K562 (cell line): ENCODE data around the gene TUB. TPM values are rescaled to one million over a fixed set of nuclear protein-coding genes. Genes with fewer than 3 reads are reported as not detected.

ENCODE experiments used
- ATAC-seq: fragments of 200-7000 bp; cut with Tn5 transposase; 3 replicates; pipeline ENCODE4 v1.9.1; 2020; ENCODE audit warnings: moderate library complexity
- BruUV-seq: library from RNA; stranded (reverse); fragments of 400-500 nt; replicated peaks from 2 replicates; lab custom pipeline; 2021; lab: Mats Ljungman, UMichigan
- CTCF ChIA-PET: fragments of 300-600 bp; formaldehyde crosslinking; extraction: SDS; loops from one replicate; lab custom pipeline; 2021; ENCODE audit warnings: low intra/inter-chr PET ratio; lab: Yijun Ruan, JAX
- POLR2A ChIA-PET: fragments of 300-600, 350-650 bp; sonication (Branson Sonifier 250); formaldehyde crosslinking; extraction: SDS; loops from one replicate; lab custom pipeline; 2021; ENCODE audit warnings: antibody characterized with exemption, inconsistent platforms; lab: Yijun Ruan, JAX
- DNase-seq, 4 experiments: peaks; one replicate each; pipeline versions ENCODE4 v3.0.0 to v3.0.0-alpha.2; 2011 to 2018; ENCODE audit warnings: low spot score in 3 of 4, mixed read lengths in 3 of 4; ENCODE audit errors: extremely low read depth in 1 of 4
- FAIRE-seq: peaks from 2 replicates; lab custom pipeline; 2011; peaks lifted over from hg19 to GRCh38; lab: Jason Lieb, UNC
- H2AFZ ChIP-seq: 2 replicates; pipeline ENCODE4 v1.6.0; 2011; ENCODE audit warnings: low read depth, low read length, control low read depth, inconsistent platforms
- H3K27ac ChIP-seq: fragments of 200-600 bp; 3 replicates; pipeline ENCODE4 v1.8.0; 2011; ENCODE audit warnings: low read depth, mild to moderate bottlenecking, control low read depth, inconsistent platforms, low read length, moderate library complexity, mixed read lengths; ENCODE audit errors: extremely low read depth
- H3K27me3 ChIP-seq, 2 experiments: fragments of 300-600 bp in 1 of 2; 2 replicates in 1 of 2; 3 replicates in 1 of 2; pipeline versions ENCODE4 v1.6.0 to v1.8.0; 2011; ENCODE audit warnings: inconsistent platforms in 2 of 2, low read length in 2 of 2, mild to moderate bottlenecking in 1 of 2, mixed read lengths in 1 of 2, moderate library complexity in 1 of 2; ENCODE audit not compliant: control insufficient read depth in 2 of 2, insufficient read depth in 2 of 2
- H3K36me3 ChIP-seq: fragments of 300-600 bp; 3 replicates; pipeline ENCODE4 v1.8.0; 2011; ENCODE audit warnings: mild to moderate bottlenecking, low read length, inconsistent platforms; ENCODE audit not compliant: control insufficient read depth, insufficient read depth
- H3K4me1 ChIP-seq, 2 experiments: fragments of 200-600 bp in 1 of 2; replicated peaks in 1 of 2; 2 replicates in 1 of 2; 3 replicates in 1 of 2; pipeline versions ENCODE4 v1.5.1 to v1.8.0; 2011; ENCODE audit warnings: inconsistent platforms in 2 of 2, low read length in 2 of 2, mild to moderate bottlenecking in 1 of 2, mixed read lengths in 1 of 2, moderate library complexity in 1 of 2; ENCODE audit not compliant: control insufficient read depth in 2 of 2, insufficient read depth in 2 of 2
- H3K4me2 ChIP-seq: 2 replicates; pipeline ENCODE4 v1.6.1; 2011; ENCODE audit warnings: low read length, control low read depth, inconsistent platforms, mixed read lengths; ENCODE audit not compliant: insufficient read depth
- H3K4me3 ChIP-seq: fragments of 200-600 bp; sonication (generic), shearing (Covaris generic); 2 replicates; pipeline ENCODE4 v1.5.1; 2016; ENCODE audit warnings: control low read depth, inconsistent platforms
- H3K79me2 ChIP-seq: fragments of 200-600 bp; 3 replicates; pipeline ENCODE4 v1.8.0; 2011; ENCODE audit warnings: low read length, inconsistent platforms; ENCODE audit not compliant: control insufficient read depth, insufficient read depth
- H3K9ac ChIP-seq, 2 experiments: 2 replicates each; pipeline versions ENCODE4 v1.6.0 to v1.6.1; 2011; ENCODE audit warnings: low read depth in 2 of 2, low read length in 2 of 2, control low read depth in 1 of 2, inconsistent platforms in 1 of 2, mild to moderate bottlenecking in 1 of 2, mixed read lengths in 1 of 2; ENCODE audit not compliant: insufficient read depth in 1 of 2
- H3K9me1 ChIP-seq: one replicate; pipeline ENCODE4 v1.6.0; 2011; ENCODE audit warnings: inconsistent platforms, mild to moderate bottlenecking, low read length, moderate library complexity; ENCODE audit not compliant: control insufficient read depth, insufficient read depth
- H3K9me3 ChIP-seq: replicated peaks from 2 replicates; pipeline ENCODE4 v1.5.1; 2011; ENCODE audit warnings: low read depth, low read length, inconsistent platforms; ENCODE audit not compliant: control insufficient read depth, insufficient read depth
- H4K20me1 ChIP-seq: replicated peaks from 2 replicates; pipeline ENCODE4 v1.6.1; 2011; ENCODE audit warnings: low read length, inconsistent platforms, mixed read lengths; ENCODE audit not compliant: control insufficient read depth, insufficient read depth
- BCLAF1 ChIP-seq, 2 experiments: fragments of 450-650 bp in 1 of 2; IDR thresholded peaks; 2 replicates each; pipeline ENCODE4 v1.6.1; 2011 to 2017; ENCODE audit warnings: low read depth in 2 of 2, antibody characterized with exemption in 1 of 2, borderline replicate concordance in 1 of 2, low read length in 1 of 2, mild to moderate bottlenecking in 1 of 2, mixed read lengths in 1 of 2; ENCODE audit not compliant: control insufficient read depth in 1 of 2
- CBX2 ChIP-seq: fragments of 200-600 bp; sonication (generic); IDR thresholded peaks from one replicate; pipeline ENCODE4 v1.6.1; 2012; ENCODE audit warnings: mild to moderate bottlenecking, low read length, inconsistent platforms; ENCODE audit not compliant: insufficient read depth, poor library complexity, severe bottlenecking
- DPF2 ChIP-seq: fragments of 450-650 bp; IDR thresholded peaks from 2 replicates; pipeline ENCODE4 v1.6.1; 2016
- ESRRA ChIP-seq: fragments of 450-650 bp; IDR thresholded peaks from 2 replicates; pipeline ENCODE4 v1.6.1; 2014; ENCODE audit warnings: low read depth, mild to moderate bottlenecking, moderate library complexity, borderline replicate concordance
- HOMEZ ChIP-seq: fragments of 250-450 bp; sonication (Bioruptor Pico); IDR thresholded peaks from 2 replicates; pipeline ENCODE4 v1.4.0; 2020; ENCODE audit warnings: mild to moderate bottlenecking, moderate library complexity
- LEF1 ChIP-seq: fragments of 450-650 bp; IDR thresholded peaks from 2 replicates; pipeline ENCODE4 v1.6.1; 2016; ENCODE audit warnings: mild to moderate bottlenecking
- NFE2L1 ChIP-seq: fragments of 450-650 bp; IDR thresholded peaks from 2 replicates; pipeline ENCODE4 v1.6.1; 2016; ENCODE audit warnings: missing genetic modification characterization, low read depth, mild to moderate bottlenecking, missing compliant biosample characterization, moderate library complexity, borderline replicate concordance
- POLR2AphosphoS5 ChIP-seq: IDR thresholded peaks from 2 replicates; pipeline ENCODE4 v1.6.1; 2011; ENCODE audit warnings: mild to moderate bottlenecking, low read depth, low read length, moderate library complexity; ENCODE audit not compliant: control insufficient read depth, insufficient read depth
- PRMT5 ChIP-seq: sonication (generic); formaldehyde crosslinking; IDR thresholded peaks from 2 replicates; pipeline ENCODE4 v1.5.0; 2020; ENCODE audit warnings: missing genetic modification reagents
- PURB ChIP-seq: sonication (generic); formaldehyde crosslinking; IDR thresholded peaks from 2 replicates; pipeline ENCODE4 v1.9.0; 2021; ENCODE audit warnings: low read depth, mild to moderate bottlenecking, missing genetic modification reagents
- SFPQ ChIP-seq: fragments of 200-400 bp; formaldehyde crosslinking; IDR thresholded peaks from 2 replicates; pipeline ENCODE4 v1.6.1; 2017; ENCODE audit warnings: mild to moderate bottlenecking, low read depth, low read length, moderate library complexity
- SMAD2 ChIP-seq: fragments of 150-350 bp; IDR thresholded peaks from 2 replicates; pipeline ENCODE4 v1.6.1; 2014; ENCODE audit warnings: low read depth, mild to moderate bottlenecking, low read length
- STAG1 ChIP-seq: sonication (generic); formaldehyde crosslinking; IDR thresholded peaks from 2 replicates; pipeline ENCODE4 v1.5.0; 2020; ENCODE audit warnings: missing genetic modification reagents, borderline replicate concordance
- ZC3H11A ChIP-seq: IDR thresholded peaks from 2 replicates; pipeline ENCODE4 v1.6.1; 2012; ENCODE audit warnings: low read depth, low read length, improper control_type of control experiment
- ZFX ChIP-seq: sonication (generic); formaldehyde crosslinking; IDR thresholded peaks from 2 replicates; pipeline ENCODE4 v1.8.0; 2022; ENCODE audit warnings: mild to moderate bottlenecking, missing genetic modification reagents, moderate library complexity
- ZNF184 ChIP-seq: sonication (generic); formaldehyde crosslinking; IDR thresholded peaks from 2 replicates; pipeline ENCODE4 v1.5.0; 2020; ENCODE audit warnings: missing genetic modification reagents
- WGBS: fragments of 100-300 bp; shearing (Covaris generic); methylation state at CpG from one replicate; pipeline ENCODE4 v1.1.6; 2016; ENCODE audit warnings: low coverage, mixed read lengths; ENCODE audit not compliant: insufficient coverage; ENCODE audit errors: missing lambda C conversion rate; 5-methylcytosine and 5-hydroxymethylcytosine counted together
- in situ Hi-C: fragments of 300-500 bp; cut with MboI; formaldehyde crosslinking; loops from 4 replicates; pipeline ENCODE4 v1.15.0; 2018; ENCODE audit warnings: inconsistent platforms, mixed read lengths
- intact Hi-C: fragments of 100-400 bp; cut with micrococcal nuclease; formaldehyde crosslinking; loops from 2 replicates; pipeline ENCODE4 v1.14.2; 2022
- polyA plus RNA-seq, 8 experiments: library from polyadenylated mRNA; depleted of rRNA in 4 of 8; stranded (reverse) in 5 of 8; unstranded in 3 of 8; fragments of >200 nt; fragmentation: Nextera tagmentation in 2 of 8; fragmentation: Illumina TruSeq in 1 of 8; extraction: Ambion mirVana in 2 of 8; extraction: Trizol in 1 of 8; gene quantifications; 2 replicates each; pipeline versions ENCODE4 v1.2.1 to v1.2.3, GENCODE V29; 2011 to 2014; ENCODE audit warnings: inconsistent platforms in 1 of 8, missing spikeins in 1 of 8
- total RNA-seq, 7 experiments: library from RNA; depleted of rRNA in 6 of 7; stranded (reverse); fragments of >200 nt in 6 of 7; fragmentation: Illumina TruSeq in 2 of 7; extraction: Trizol in 2 of 7; gene quantifications; 2 replicates each; pipeline versions ENCODE4 v1.2.1 to v1.2.3, GENCODE V29; 2011 to 2021; ENCODE audit warnings: low replicate concordance in 1 of 7

Gene TUB
- total and polyA plus RNA-seq, 9 of the 15 experiments (the other 6 are each of a cell fraction or from before 2014, with no cell fraction given), result not detected

GRCh38 chr11:8040261-8040920 is 40.6 kb upstream of the TUB start:
- WGBS, result 3% methylated on average over 4 of the region's 4 CpGs
- Histone ChIP-seq H3K79me2 (no peaks in the 10 kb centered on the region), H3K9me3 (no peaks in the 10 kb centered on the region), H3K27me3 (peaks cover 0 to 9% of the 10 kb centered on the region in 2 experiments; a peak in 2 of 5 replicates), H3K27ac (no peak overlapping the region), H3K9me1 (no peaks in the 10 kb centered on the region), H3K4me3 (no peak overlapping the region), H4K20me1 (peaks cover 5% of the 10 kb centered on the region; the same call in 1 of the 2 replicates), H2AFZ (no peak overlapping the region), H3K4me1 (no peaks in the 10 kb centered on the region), H3K4me2 (no peak overlapping the region), H3K36me3 (no peaks in the 10 kb centered on the region), H3K9ac (no peak overlapping the region)
- FAIRE-seq (no peak), DNase-seq (no peak), ATAC-seq (no peak)
- in situ Hi-C loops (no loop called here), intact Hi-C loops (no loop called here)
- no TSS peak for BruUV-seq
- ChIA-PET CTCF (no interaction called here), POLR2A (interaction anchor here (0.6 kb wide), 1 partner anchor 813 kb away, joined by 3 read pairs; no protein-coding TSS in a partner anchor)
- TF ChIP-seq ZNF184 (CRISPR knock-in tag) (no peak), STAG1 (no peak), ESRRA (no peak), ZC3H11A (no peak), POLR2AphosphoS5 (no peak), NFE2L1 (tag) (no peak), PURB (CRISPR knock-in tag) (no peak), HOMEZ (no peak), DPF2 (no peak), LEF1 (no peak), CBX2 (no peak), PRMT5 (no peak), SMAD2 (no peak), SFPQ (no peak), ZFX (no peak), BCLAF1 (IDR thresholded peaks at IDR 0.05; ENCODE audit: borderline replicate concordance in 1 of 2, control insufficient read depth in 1 of 2, low read depth in 2 of 2, low read length in 1 of 2) (no peak)
